ENCODE data around the gene MCF2L2.

MCF2L2 gene

GRCh38 chr3:183342824-183343223, 85.6 kb downstream of the MCF2L2 start:
- POLR2A ChIA-PET: no interaction called here

GRCh38 chr3:183341545-183342288, 86.7 kb downstream of the MCF2L2 start:
- H3K4me3 ChIP-seq (ENCODE audit: low read depth, low read length): no peak overlapping the region
- no peaks in the 10 kb centered on the region for H3K4me1 ChIP-seq (ENCODE audit: control insufficient read depth, insufficient read depth, low read length)
- CTCF ChIA-PET: interaction anchor here (0.7 kb wide), 1 partner anchor 56 kb away, joined by 3 read pairs; no protein-coding TSS in a partner anchor
- no peak overlapping the region for H3K27ac ChIP-seq (ENCODE audit: extremely low read depth, low read depth, low read length)
- H3K36me3 ChIP-seq (ENCODE audit: control insufficient read depth in 2 of 2, insufficient read depth in 1 of 2, low read length in 2 of 2): no peaks in the 10 kb centered on the region
- POLR2A ChIA-PET: no interaction called here
- no peak for TF ChIP-seq ZNF146 (tag by site-specific recombination; IDR thresholded peaks at IDR 0.05)
- TF ChIP-seq ZNF521 (tag by site-specific recombination; IDR thresholded peaks at IDR 0.05): no peak
- no peak for TF ChIP-seq ZNF138 (tag by site-specific recombination; IDR thresholded peaks at IDR 0.05; ENCODE audit: borderline replicate concordance)
- TF ChIP-seq REST (tag by site-specific recombination; IDR thresholded peaks at IDR 0.05): no peak
- TF ChIP-seq ZNF133 (tag by site-specific recombination; IDR thresholded peaks at IDR 0.05): no peak
- TF ChIP-seq TRIM28 (IDR thresholded peaks at IDR 0.05; ENCODE audit: borderline replicate concordance, low read length): no peak
- TF ChIP-seq ZNF626 (tag by site-specific recombination; IDR thresholded peaks at IDR 0.05): no peak
- TF ChIP-seq ZFP37 (tag by site-specific recombination; IDR thresholded peaks at IDR 0.05): no peak
- no peak for TF ChIP-seq ZFP69B (tag by site-specific recombination; IDR thresholded peaks at IDR 0.05)
- no peak for TF ChIP-seq YY2 (tag by site-specific recombination; IDR thresholded peaks at IDR 0.05)
- TF ChIP-seq ZNF155 (tag by site-specific recombination; IDR thresholded peaks at IDR 0.05): no peak
- no peak for TF ChIP-seq ZNF561 (tag by site-specific recombination; IDR thresholded peaks at IDR 0.05; ENCODE audit: borderline replicate concordance)
- no peak for TF ChIP-seq ZNF19 (tag by site-specific recombination; IDR thresholded peaks at IDR 0.05; ENCODE audit: low read depth)
- TF ChIP-seq SALL2 (tag by site-specific recombination; IDR thresholded peaks at IDR 0.05; ENCODE audit: borderline replicate concordance): no peak
- TF ChIP-seq ZNF391 (tag by site-specific recombination; IDR thresholded peaks at IDR 0.05; ENCODE audit: borderline replicate concordance, low read depth): no peak
- TF ChIP-seq ZBTB17 (tag by site-specific recombination; IDR thresholded peaks at IDR 0.05): no peak
- no peak for TF ChIP-seq ZNF394 (tag by site-specific recombination; IDR thresholded peaks at IDR 0.05; ENCODE audit: borderline replicate concordance)
- H3K9me3 ChIP-seq (ENCODE audit: control insufficient read depth, insufficient read depth, low read depth, low read length): no peaks in the 10 kb centered on the region

More at GRCh38 chr3:183342824-183343223, 85.6 kb downstream of the MCF2L2 start:
- Histone ChIP-seq H3K4me3 (ENCODE audit: low read depth, low read length) (no peak overlapping the region), H3K4me1 (ENCODE audit: control insufficient read depth, insufficient read depth, low read length) (no peaks in the 10 kb centered on the region), H3K36me3 (ENCODE audit: control insufficient read depth in 2 of 2, insufficient read depth in 1 of 2, low read length in 2 of 2) (no peaks in the 10 kb centered on the region), H3K27ac (ENCODE audit: extremely low read depth, low read depth, low read length) (no peak overlapping the region), H3K9me3 (ENCODE audit: control insufficient read depth, insufficient read depth, low read depth, low read length) (no peaks in the 10 kb centered on the region)
- TF ChIP-seq ZSCAN30 (tag by site-specific recombination; IDR thresholded peaks at IDR 0.05) (no peak), ZNF155 (tag by site-specific recombination; IDR thresholded peaks at IDR 0.05) (no peak), ZNF830 (tag by site-specific recombination; IDR thresholded peaks at IDR 0.05; ENCODE audit: low read depth) (no peak), ZSCAN16 (tag by site-specific recombination; IDR thresholded peaks at IDR 0.05) (no peak), ZNF24 (tag by site-specific recombination; IDR thresholded peaks at IDR 0.05) (no peak), PBX3 (CRISPR knock-in tag; IDR thresholded peaks at IDR 0.05) (no peak), ZNF707 (tag by site-specific recombination; IDR thresholded peaks at IDR 0.05) (no peak), ZSCAN5A (tag by site-specific recombination; IDR thresholded peaks at IDR 0.05) (no peak), ZNF37A (tag by site-specific recombination; IDR thresholded peaks at IDR 0.05) (no peak), IKZF3 (tag by site-specific recombination; IDR thresholded peaks at IDR 0.05) (no peak)
- CTCF ChIA-PET: no interaction called here
